ENCODE measurements around the gene OPCML. TPM values are rescaled to one million over a fixed set of nuclear protein-coding genes. Genes with fewer than 3 reads are reported as not detected.

Gene OPCML
- total RNA-seq, 2 donors from 2014 or later, result 0.04 TPM; not detected in 1

DNA sequence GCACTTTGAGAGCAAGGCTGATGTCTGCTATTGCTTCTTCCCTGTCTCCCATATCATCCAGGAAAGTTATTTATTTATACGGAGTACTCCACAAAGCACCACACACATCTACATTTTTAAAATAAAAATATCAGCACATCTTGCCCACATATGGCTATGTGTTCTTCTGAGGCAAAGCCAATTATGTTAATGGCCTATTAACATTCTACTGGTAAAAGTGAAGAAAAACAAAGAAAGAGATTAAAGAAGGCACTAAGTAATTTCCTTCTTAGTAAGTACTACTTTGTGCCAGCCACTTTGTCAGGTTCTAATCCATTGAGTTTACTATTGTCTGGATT lies 548.7 kb downstream of the OPCML start:
- DNase-seq (ENCODE audit: low spot score), result no peak
- Histone ChIP-seq H3K9me3 (no peaks in the 10 kb centered on the region), H3K36me3 (no peaks in the 10 kb centered on the region), H3K27ac (no peak overlapping the region), H3K4me1 (no peaks in the 10 kb centered on the region), H3K27me3 (no peaks in the 10 kb centered on the region), H3K4me3 (no peak overlapping the region)
- TF ChIP-seq, protein P1, sequence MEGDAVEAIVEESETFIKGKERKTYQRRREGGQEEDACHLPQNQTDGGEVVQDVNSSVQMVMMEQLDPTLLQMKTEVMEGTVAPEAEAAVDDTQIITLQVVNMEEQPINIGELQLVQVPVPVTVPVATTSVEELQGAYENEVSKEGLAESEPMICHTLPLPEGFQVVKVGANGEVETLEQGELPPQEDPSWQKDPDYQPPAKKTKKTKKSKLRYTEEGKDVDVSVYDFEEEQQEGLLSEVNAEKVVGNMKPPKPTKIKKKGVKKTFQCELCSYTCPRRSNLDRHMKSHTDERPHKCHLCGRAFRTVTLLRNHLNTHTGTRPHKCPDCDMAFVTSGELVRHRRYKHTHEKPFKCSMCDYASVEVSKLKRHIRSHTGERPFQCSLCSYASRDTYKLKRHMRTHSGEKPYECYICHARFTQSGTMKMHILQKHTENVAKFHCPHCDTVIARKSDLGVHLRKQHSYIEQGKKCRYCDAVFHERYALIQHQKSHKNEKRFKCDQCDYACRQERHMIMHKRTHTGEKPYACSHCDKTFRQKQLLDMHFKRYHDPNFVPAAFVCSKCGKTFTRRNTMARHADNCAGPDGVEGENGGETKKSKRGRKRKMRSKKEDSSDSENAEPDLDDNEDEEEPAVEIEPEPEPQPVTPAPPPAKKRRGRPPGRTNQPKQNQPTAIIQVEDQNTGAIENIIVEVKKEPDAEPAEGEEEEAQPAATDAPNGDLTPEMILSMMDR (IDR thresholded peaks at IDR 0.05), result no peak

DNA sequence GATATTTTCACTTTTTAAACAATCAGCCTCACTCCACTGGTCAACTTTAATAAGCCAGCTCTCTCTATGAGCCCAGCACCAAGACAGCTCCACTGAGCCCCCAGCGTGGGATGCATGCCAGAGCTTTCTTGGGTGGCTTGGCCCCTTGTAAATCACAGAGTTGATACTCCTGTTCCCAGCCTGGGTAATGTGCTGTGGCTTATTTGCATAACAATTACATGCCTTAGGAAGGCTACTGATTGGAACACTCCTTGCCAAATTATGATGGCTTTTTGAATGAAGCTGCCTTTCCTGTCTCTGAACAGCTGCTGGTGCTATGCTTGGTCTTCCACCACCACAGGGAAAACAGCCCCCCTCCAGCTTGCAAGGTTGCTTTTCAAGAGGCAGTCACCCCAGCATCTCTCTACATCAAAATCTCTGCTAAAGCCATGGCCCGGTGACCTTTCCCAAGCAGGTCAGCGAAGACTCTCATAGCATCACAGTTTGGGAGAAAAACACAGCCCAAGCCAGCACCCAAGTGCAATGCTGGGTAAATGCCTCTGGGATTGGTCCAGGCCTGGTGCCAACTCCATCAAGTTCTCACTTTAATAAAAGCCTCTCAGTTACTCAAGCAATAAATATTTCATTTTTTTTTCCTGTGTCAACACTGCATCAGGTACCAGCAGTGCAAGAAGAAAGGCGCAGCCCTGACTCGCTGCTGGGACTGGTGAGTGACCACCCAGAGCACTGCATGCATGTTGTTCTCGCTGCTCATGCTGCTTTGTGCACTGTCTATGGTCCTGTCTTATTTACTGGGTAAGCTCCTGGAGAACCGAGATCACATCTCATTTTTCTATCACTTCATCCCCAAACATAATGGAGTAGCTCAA lies 549.3 kb downstream of the OPCML start:
- Histone ChIP-seq H3K27ac (no peak overlapping the region), H3K36me3 (no peaks in the 10 kb centered on the region), H3K4me1 (no peaks in the 10 kb centered on the region), H3K4me3 (no peak overlapping the region), H3K27me3 (no peaks in the 10 kb centered on the region), H3K9me3 (no peaks in the 10 kb centered on the region)
- no peak for DNase-seq (ENCODE audit: low spot score)
- TF ChIP-seq, protein P1 (IDR thresholded peaks at IDR 0.05), result no peak

DNA sequence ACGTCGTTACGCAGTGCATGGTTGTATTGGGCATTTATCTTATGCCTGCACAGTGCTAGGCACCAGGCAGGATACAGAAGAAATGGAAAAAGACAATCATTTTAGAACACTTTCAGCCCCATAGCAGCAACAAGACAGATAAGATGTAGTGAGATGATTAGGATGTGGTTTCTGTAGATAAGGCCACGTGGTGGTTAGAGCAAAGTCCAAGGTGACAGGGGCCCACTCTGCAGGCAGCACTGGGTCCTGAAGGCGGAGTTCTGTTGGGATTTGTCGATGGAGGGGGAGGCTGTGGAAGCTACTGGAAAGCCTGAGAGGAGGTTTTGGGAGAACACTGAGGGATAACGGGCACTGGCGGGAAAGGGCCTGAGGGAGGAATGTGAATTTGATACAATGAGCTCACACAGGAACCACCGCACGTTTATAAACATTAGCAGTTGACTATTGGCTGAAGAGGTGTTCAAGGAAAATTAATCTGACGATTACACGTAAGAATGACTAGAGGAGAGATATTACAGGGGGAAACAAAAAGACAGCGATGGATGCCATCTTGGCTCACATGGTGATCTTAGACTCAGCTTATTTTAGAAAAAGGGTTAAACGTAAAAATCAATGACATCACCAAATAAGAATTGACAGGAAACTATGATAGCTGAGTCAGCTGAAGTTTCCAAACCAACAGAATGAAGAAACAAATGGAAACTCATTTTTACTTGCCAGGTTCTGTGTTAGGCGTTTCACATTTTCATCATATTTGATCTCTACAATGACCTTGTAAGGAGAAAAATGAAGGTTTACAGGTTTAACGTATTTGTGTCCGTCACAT lies 551.0 kb downstream of the OPCML start:
- Histone ChIP-seq H3K36me3 (no peaks in the 10 kb centered on the region), H3K9me3 (no peaks in the 10 kb centered on the region), H3K27ac (no peak overlapping the region), H3K4me3 (no peak overlapping the region), H3K4me1 (no peaks in the 10 kb centered on the region), H3K27me3 (no peaks in the 10 kb centered on the region)
- TF ChIP-seq, protein P1 (IDR thresholded peaks at IDR 0.05), result no peak
- no peak for DNase-seq (ENCODE audit: low spot score)

DNA sequence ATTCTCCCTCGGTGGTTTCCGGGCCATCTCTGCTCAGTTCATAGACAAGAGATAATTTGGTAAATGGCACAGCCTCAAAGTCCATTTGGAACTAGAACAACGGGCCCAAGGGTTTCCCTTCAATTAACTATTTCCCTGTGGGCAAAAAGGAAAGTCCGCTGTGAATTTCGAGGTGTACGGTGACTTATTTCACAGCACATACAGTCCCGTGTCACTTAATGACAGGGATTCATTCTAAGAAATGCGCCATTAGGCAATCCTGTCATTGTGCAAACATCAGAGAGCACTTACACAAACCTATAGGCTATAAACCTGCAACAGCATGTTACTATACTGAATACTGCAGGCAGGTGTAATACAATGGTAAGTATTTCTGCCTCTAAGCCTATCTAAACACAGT lies 551.6 kb downstream of the OPCML start:
- no peaks in the 10 kb centered on the region for H3K27me3 ChIP-seq
- TF ChIP-seq, protein P1 (IDR thresholded peaks at IDR 0.05), result no peak
- H3K9me3 ChIP-seq, result no peaks in the 10 kb centered on the region
- H3K4me1 ChIP-seq, result no peaks in the 10 kb centered on the region
- no peak overlapping the region for H3K4me3 ChIP-seq
- no peaks in the 10 kb centered on the region for H3K36me3 ChIP-seq
- no peak overlapping the region for H3K27ac ChIP-seq
- DNase-seq (ENCODE audit: low spot score), result no peak

DNA sequence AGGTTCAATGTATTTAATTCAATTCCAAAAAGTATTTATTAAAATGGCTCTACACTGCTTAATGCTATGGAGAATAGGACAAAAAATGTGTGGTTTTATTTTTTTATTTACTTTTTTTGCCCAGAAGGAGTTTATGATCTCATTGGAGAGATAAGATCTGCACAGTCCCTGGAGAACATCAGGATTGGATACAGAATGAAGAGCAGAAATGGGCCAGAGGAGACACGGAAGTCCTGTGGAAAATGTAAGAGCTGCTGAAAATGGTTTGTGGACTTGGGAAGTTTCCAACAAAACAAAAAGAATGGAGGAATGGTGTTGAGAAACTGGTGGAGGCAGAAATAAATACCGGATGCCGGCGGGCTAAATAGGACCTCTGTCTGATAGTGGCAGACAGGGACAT lies 554.6 kb downstream of the OPCML start:
- H3K27me3 ChIP-seq, result no peaks in the 10 kb centered on the region
- H3K4me1 ChIP-seq, result no peaks in the 10 kb centered on the region
- H3K27ac ChIP-seq, result no peak overlapping the region
- H3K9me3 ChIP-seq, result no peaks in the 10 kb centered on the region
- H3K36me3 ChIP-seq, result no peaks in the 10 kb centered on the region
- no peak for DNase-seq (ENCODE audit: low spot score)
- no peak overlapping the region for H3K4me3 ChIP-seq
- TF ChIP-seq, protein P1 (IDR thresholded peaks at IDR 0.05), result no peak
